Spleen (tissue), 11 donors: Measurements from ENCODE around the gene COG8. TPM values are rescaled to one million over a fixed set of nuclear protein-coding genes. Genes with fewer than 3 reads are reported as not detected.
A peak's percentile ranks its signal among the peaks of the same experiment; 100 is the strongest.

Experiments
- DNase-seq: peaks from one replicate; pipeline ENCODE4 v3.0.0-alpha.2; 2020
- H3K27ac ChIP-seq, 8 donors: fragments of 200-600 bp; sonication (generic) in 7 of 8; 1 replicate in 4 of 8; 2 replicates in 4 of 8; pipeline versions ENCODE4 v1.5.0 to v1.8.0; 2016 to 2021; ENCODE audit warnings: inconsistent platforms in 4 of 8, mild to moderate bottlenecking in 4 of 8, moderate library complexity in 1 of 8
- H3K27me3 ChIP-seq, 7 donors: fragments of 200-600 bp; sonication (generic) in 6 of 7; replicated peaks in 1 of 7; 1 replicate in 4 of 7; 2 replicates in 3 of 7; pipeline versions ENCODE4 v1.5.0 to v1.8.0; 2016 to 2021; ENCODE audit warnings: inconsistent platforms in 3 of 7, mild to moderate bottlenecking in 1 of 7
- H3K36me3 ChIP-seq, 6 donors: fragments of 200-600 bp; sonication (generic) in 5 of 6; 1 replicate in 4 of 6; 2 replicates in 2 of 6; pipeline versions ENCODE4 v1.5.0 to v1.8.0; 2016 to 2021; ENCODE audit warnings: inconsistent platforms in 2 of 6
- H3K4me1 ChIP-seq, 6 donors: fragments of 200-600 bp; sonication (generic) in 5 of 6; 1 replicate in 3 of 6; 2 replicates in 3 of 6; pipeline versions ENCODE4 v1.5.0 to v1.8.0; 2016 to 2021; ENCODE audit warnings: inconsistent platforms in 3 of 6
- H3K4me3 ChIP-seq, 8 donors: fragments of 200-600 bp; sonication (generic) in 7 of 8; 1 replicate in 4 of 8; 2 replicates in 4 of 8; pipeline versions ENCODE4 v1.5.0 to v1.8.0; 2016 to 2021; ENCODE audit warnings: inconsistent platforms in 4 of 8, mild to moderate bottlenecking in 4 of 8, moderate library complexity in 2 of 8
- H3K9me3 ChIP-seq, 8 donors: fragments of 200-600 bp; sonication (generic) in 7 of 8; 1 replicate in 4 of 8; 2 replicates in 4 of 8; pipeline versions ENCODE4 v1.5.0 to v1.8.0; 2016 to 2021; ENCODE audit warnings: inconsistent platforms in 4 of 8
- POLR2A ChIP-seq, 3 donors: fragments of 450-650 bp; IDR thresholded peaks; one replicate each; pipeline ENCODE4 v1.5.1; 2017; ENCODE audit warnings: antibody characterized with exemption in 3 of 3, mild to moderate bottlenecking in 1 of 3
- POLR2AphosphoS5 ChIP-seq, 3 donors: sonication (generic); formaldehyde crosslinking; IDR thresholded peaks; one replicate each; pipeline ENCODE4 v1.5.1; 2017; ENCODE audit warnings: antibody characterized with exemption in 3 of 3
- WGBS, 5 donors: extraction: QIAGEN DNeasy Blood & Tissue Kit in 3 of 5; methylation state at CpG; one replicate each; pipeline versions ENCODE4 v1.1.5 to v1.1.7; 2013 to 2018; 5-methylcytosine and 5-hydroxymethylcytosine counted together
- intact Hi-C: fragments of 100-400 bp; cut with DNase I; formaldehyde crosslinking; loops from one replicate; pipeline ENCODE4 v1.15.0; 2023; ENCODE audit warnings: low total_unique reads
- polyA plus RNA-seq, 3 donors: library from polyadenylated mRNA; stranded (reverse); fragments of 200-250 nt; gene quantifications; one replicate each; pipeline ENCODE4 v1.2.1, GENCODE V29; 2013
- total RNA-seq, 7 donors: library from RNA; depleted of rRNA in 3 of 7; stranded (reverse); fragments of >200 nt in 3 of 7; fragmentation: NEBNext Ultra II Directional in 4 of 7; extraction: Animal tissue kit (Norgen Biotek cat#: 25700) in 4 of 7; gene quantifications; one replicate each; pipeline versions ENCODE4 v1.1.0 to v1.2.1, GENCODE V29; 2016 to 2021
- TF ChIP-seq, protein P1 (sequence below), 11 experiments: fragments of 200-600 bp in 7 of 11; fragments of 450-650 bp in 4 of 11; sonication (generic) in 4 of 11; IDR thresholded peaks in 8 of 11; conservative IDR thresholded peaks in 3 of 11; 1 replicate in 7 of 11; 2 replicates in 4 of 11; pipeline versions ENCODE4 v1.4.0 to v1.8.0; 2016 to 2021; ENCODE audit warnings: antibody characterized with exemption in 11 of 11, inconsistent platforms in 4 of 11, mild to moderate bottlenecking in 1 of 11
- donor health status: healthy with polysubstance abuse.
- donor health status: DM: no; HTN: no; CAD: no; lungs with moderate emphysema.
- donor health status: DM: no; HTN: no; CAD: no.
- donor health status: Bipolar disorder and iron deficiency.
- donor health status: healthy.
- donor health status: DM: no; HTN: no; CAD: no.
- donor health status: DM: yes; HTN: yes; CAD: no.

Gene COG8
- total and polyA plus RNA-seq, 10 donors = 13.8 to 54.3 (median 34.5) TPM

DNA sequence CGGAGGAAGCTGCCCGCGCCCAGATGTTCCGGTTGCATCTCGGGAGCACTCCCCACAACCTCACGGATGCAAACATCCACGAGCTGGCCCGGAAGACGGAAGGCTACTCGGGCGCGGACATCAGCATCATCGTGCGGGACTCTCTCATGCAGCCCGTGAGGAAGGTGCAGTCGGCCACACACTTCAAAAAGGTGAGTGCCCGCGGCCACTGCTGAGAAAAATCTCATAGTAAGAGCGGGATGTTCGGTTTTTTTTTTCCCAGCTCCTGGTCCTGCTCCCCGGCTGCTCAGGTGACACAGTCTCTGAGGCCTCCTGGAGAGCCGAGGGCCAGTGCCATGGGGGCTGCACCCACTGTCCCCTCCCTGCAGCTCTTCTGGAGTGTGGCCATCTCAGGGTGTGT, 18.3 kb downstream of the COG8 start:
- no peak overlapping the region for H3K27ac ChIP-seq
- 91 to 96% (median 94%) methylated on average over 11 to 22 of the region's 22 CpGs for WGBS, 5 donors
- peaks cover 3 to 32% (median 14%) of the 10 kb centered on the region in 6 donors for H3K4me1 ChIP-seq
- TF ChIP-seq, protein P1, sequence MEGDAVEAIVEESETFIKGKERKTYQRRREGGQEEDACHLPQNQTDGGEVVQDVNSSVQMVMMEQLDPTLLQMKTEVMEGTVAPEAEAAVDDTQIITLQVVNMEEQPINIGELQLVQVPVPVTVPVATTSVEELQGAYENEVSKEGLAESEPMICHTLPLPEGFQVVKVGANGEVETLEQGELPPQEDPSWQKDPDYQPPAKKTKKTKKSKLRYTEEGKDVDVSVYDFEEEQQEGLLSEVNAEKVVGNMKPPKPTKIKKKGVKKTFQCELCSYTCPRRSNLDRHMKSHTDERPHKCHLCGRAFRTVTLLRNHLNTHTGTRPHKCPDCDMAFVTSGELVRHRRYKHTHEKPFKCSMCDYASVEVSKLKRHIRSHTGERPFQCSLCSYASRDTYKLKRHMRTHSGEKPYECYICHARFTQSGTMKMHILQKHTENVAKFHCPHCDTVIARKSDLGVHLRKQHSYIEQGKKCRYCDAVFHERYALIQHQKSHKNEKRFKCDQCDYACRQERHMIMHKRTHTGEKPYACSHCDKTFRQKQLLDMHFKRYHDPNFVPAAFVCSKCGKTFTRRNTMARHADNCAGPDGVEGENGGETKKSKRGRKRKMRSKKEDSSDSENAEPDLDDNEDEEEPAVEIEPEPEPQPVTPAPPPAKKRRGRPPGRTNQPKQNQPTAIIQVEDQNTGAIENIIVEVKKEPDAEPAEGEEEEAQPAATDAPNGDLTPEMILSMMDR (IDR thresholded peaks at IDR 0.05 in 8 of 11, conservative IDR thresholded peaks at IDR 0.05 in 3 of 11) = no peak
- peak in 1 of 3 donors; percentile 59 for TF ChIP-seq POLR2AphosphoS5 (IDR thresholded peaks at IDR 0.05)
- peaks cover 24 to 100% (median 94%) of the 10 kb centered on the region in 6 donors for H3K36me3 ChIP-seq
- H3K4me3 ChIP-seq = no peak overlapping the region
- no peaks in the 10 kb centered on the region for H3K27me3 ChIP-seq
- peak; percentile 60 for DNase-seq
- H3K9me3 ChIP-seq = no peaks in the 10 kb centered on the region
- intact Hi-C loops = no loop called here

DNA sequence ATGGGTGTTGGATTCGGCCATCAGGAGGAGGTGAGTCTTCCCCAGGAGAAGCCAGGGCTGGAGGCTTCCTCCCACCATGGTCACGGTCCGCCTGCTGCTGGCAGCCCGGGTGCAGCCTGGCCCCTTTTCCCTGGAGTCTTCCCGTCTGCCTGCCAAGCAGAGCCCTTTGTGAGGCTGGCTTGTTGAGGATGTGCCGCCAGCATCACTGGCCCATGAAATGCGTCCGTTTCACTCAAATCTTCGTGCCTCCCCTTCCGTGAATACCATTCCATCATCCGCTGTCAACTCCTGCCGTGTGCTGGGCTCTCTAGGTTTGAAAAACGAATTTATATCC, 18.7 kb downstream of the COG8 start:
- intact Hi-C loops = no loop called here
- WGBS, 5 donors = 89 to 96% (median 90%) methylated on average over 13 of the region's 13 CpGs
- DNase-seq = peak; percentile 41
- Histone ChIP-seq H3K27ac (no peak overlapping the region), H3K9me3 (no peaks in the 10 kb centered on the region), H3K27me3 (no peaks in the 10 kb centered on the region), H3K36me3 (peaks cover 25 to 100% (median 95%) of the 10 kb centered on the region in 6 donors), H3K4me3 (no peak overlapping the region), H3K4me1 (peaks cover 3 to 32% (median 11%) of the 10 kb centered on the region in 6 donors)
- TF ChIP-seq POLR2AphosphoS5 (IDR thresholded peaks at IDR 0.05) = peak in 2 of 3 donors; percentile 11 to 13
- TF ChIP-seq, protein P1 (IDR thresholded peaks at IDR 0.05 in 8 of 11, conservative IDR thresholded peaks at IDR 0.05 in 3 of 11) = no peak
- no peak for TF ChIP-seq POLR2A (IDR thresholded peaks at IDR 0.05)

DNA sequence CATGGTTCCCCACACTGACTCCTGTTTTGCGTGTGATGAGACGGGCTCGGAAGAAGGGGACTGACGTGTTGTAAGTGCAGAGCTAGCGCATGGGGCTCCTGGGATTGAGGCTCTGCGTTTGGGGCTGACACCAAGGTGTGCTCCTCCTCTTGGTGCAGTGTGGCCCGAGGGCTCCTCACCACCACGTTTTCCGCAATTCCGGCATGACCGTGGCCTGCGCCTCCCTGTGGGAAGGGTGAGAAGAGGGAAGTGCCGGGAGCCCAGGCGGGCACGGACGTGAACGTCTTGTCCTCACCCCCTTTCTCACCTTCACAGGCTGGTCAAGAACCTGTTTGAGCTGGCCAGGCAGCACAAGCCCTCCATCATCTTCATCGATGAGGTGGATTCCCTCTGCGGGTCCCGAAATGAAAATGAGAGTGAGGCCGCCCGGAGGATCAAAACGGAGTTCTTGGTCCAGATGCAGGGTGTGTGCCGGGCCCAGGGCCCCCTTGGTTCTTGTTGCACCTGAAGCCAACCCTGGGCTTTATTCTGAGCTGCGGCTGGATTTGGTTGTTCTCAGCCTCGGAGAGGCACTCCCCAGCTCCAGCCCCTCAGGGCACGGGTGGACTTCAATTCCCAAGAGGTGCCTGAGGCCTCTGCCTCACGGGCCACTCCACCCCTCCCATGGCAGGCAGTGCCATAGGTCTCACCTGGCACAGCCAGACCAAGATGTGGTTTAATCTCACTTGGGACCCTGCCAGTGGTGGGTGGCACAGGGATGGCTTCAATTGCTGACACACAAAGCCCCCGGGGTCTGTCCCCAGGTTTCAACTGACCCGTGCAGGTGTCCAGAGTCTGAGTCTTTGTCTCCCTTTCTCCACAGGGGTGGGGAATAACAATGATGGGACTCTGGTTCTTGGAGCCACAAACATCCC, 19.3 kb downstream of the COG8 start:
- Histone ChIP-seq H3K27me3 (no peaks in the 10 kb centered on the region), H3K36me3 (peaks cover 25 to 100% (median 96%) of the 10 kb centered on the region in 6 donors)
- TF ChIP-seq POLR2AphosphoS5 (IDR thresholded peaks at IDR 0.05) = peak in 2 of 3 donors; percentile 19 to 40
- no peak for TF ChIP-seq POLR2A (IDR thresholded peaks at IDR 0.05)
- TF ChIP-seq, protein P1 (IDR thresholded peaks at IDR 0.05 in 8 of 11, conservative IDR thresholded peaks at IDR 0.05 in 3 of 11) = no peak

DNA sequence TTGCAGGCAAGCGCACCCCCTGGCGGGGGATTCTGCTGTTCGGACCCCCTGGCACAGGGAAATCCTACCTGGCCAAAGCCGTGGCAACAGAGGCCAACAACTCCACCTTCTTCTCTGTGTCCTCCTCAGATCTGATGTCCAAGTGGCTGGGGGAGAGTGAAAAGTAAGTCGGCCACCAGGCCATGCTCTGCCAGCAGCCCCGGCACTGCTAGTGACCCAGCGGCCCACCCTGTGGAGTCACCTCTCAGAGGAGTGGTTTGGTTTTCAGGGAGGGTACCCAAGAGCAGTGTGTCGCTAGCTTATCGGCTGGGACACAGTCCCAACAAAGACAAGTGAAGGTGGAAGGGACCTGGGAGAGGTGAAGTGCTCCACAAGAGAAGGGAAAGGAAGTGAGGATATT, 20.0 kb downstream of the COG8 start:
- WGBS, 5 donors = 95 to 96% (median 95%) methylated on average over 7 to 9 of the region's 9 CpGs
- Histone ChIP-seq H3K27ac (no peak overlapping the region), H3K4me3 (no peak overlapping the region), H3K27me3 (no peaks in the 10 kb centered on the region), H3K36me3 (peaks cover 25 to 100% (median 93%) of the 10 kb centered on the region in 6 donors), H3K9me3 (no peaks in the 10 kb centered on the region), H3K4me1 (peaks cover 1 to 32% (median 7%) of the 10 kb centered on the region in 6 donors)
- intact Hi-C loops = no loop called here
- TF ChIP-seq, protein P1 (IDR thresholded peaks at IDR 0.05 in 8 of 11, conservative IDR thresholded peaks at IDR 0.05 in 3 of 11) = no peak
- no peak for TF ChIP-seq POLR2AphosphoS5 (IDR thresholded peaks at IDR 0.05)
- TF ChIP-seq POLR2A (IDR thresholded peaks at IDR 0.05) = no peak
- DNase-seq = no peak

More for the DNA sequence above, 19.3 kb downstream of the COG8 start:
- no peak overlapping the region for H3K4me3 ChIP-seq
- WGBS, 5 donors = 89 to 95% (median 93%) methylated on average over 28 to 30 of the region's 30 CpGs
- peaks cover 3 to 32% (median 9%) of the 10 kb centered on the region in 6 donors for H3K4me1 ChIP-seq
- peak; percentile 68 for DNase-seq
- intact Hi-C loops = no loop called here
- H3K27ac ChIP-seq = no peak overlapping the region
- no peaks in the 10 kb centered on the region for H3K9me3 ChIP-seq
